ENCODE measurements around the gene LRIG3. TPM values are rescaled to one million over a fixed set of nuclear protein-coding genes. Genes with fewer than 3 reads are reported as not detected.

The LRIG3 gene
- total RNA-seq, 6 experiments from 2014 or later: 6.1 to 11.0 (median 6.8) TPM

- peak; percentile 3 for DNase-seq
- Mint-ChIP-seq H3K4me1 (ENCODE audit: low read depth) (peaks cover 9% of the 10 kb centered on the region), H3K36me3 (ENCODE audit: low read depth) (peaks cover 17% of the 10 kb centered on the region), H3K9me3 (no peaks in the 10 kb centered on the region), H3K27ac (no peak overlapping the region), H3K4me3 (no peak overlapping the region), H3K27me3 (ENCODE audit: insufficient read depth) (peaks cover 1% of the 10 kb centered on the region; the same call in 1 of the 2 replicates)
- no peak for TF ChIP-seq CTCF (IDR thresholded peaks at IDR 0.05)
These were observed 26.8 kb downstream of the LRIG3 start for GRCh38 chr12:58893495-58893894.

DNA sequence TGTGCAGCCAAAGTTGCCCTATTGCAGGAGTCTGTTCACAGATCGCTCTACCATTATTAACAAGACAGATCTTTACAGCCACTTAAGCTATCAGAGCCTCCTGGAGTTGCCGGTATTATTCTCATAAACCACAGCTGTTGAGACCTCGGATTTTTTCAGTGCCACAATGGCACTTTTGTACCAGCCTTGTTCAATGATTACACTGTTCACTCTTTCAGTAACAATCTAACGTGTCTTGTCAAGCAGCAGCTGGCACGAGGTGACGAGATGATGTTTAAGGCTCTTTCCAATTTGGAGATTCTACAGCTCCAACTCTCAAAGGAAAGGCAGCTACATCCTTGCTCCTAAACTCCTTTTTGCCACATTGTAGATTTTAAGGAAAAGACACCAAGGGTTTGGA, 30.7 kb downstream of the LRIG3 start:
- Mint-ChIP-seq H3K9me3 (no peaks in the 10 kb centered on the region), H3K36me3 (ENCODE audit: low read depth) (peaks cover 24% of the 10 kb centered on the region; the same call in 1 of the 2 replicates), H3K4me3 (no peak overlapping the region), H3K27ac (no peak overlapping the region), H3K27me3 (ENCODE audit: insufficient read depth) (no peaks in the 10 kb centered on the region), H3K4me1 (ENCODE audit: low read depth) (peaks cover 9% of the 10 kb centered on the region)
- no peak for TF ChIP-seq CTCF (IDR thresholded peaks at IDR 0.05)
- DNase-seq: no peak

DNA sequence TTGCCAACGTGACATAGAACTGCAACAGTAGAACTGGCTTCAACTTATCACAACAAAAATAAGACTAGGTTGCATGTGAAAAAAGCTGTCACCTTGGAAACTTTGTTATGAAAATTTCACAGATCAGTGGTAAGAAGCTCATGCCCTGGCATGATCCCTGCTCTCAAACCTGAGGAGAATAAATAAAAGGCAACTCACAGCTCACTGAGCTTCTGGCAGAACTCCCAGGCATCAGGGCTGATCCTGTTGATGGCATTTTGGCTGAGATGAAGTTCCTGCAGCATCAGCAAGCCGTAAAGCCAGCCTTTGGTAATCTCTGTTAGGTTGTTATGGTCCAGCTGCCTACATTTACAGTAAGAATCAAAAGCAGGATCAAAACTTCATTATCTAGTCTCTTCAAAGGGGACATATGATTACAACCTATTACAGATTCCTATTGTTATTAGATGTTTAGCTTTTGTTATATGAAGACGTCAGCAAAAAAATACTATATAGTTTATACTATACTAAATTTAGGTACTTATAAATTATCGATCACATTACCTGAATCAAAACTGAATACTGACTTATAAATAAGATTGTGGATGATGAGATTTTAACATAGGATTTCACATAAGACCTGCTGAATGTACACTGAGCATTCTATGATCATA, 32.0 kb downstream of the LRIG3 start:
- H3K9me3 Mint-ChIP-seq: no peaks in the 10 kb centered on the region
- H3K4me3 Mint-ChIP-seq: no peak overlapping the region
- H3K27ac Mint-ChIP-seq: no peak overlapping the region
- peaks cover 26% of the 10 kb centered on the region; the same call in 1 of the 2 replicates for H3K36me3 Mint-ChIP-seq (ENCODE audit: low read depth)
- peaks cover 2% of the 10 kb centered on the region for H3K4me1 Mint-ChIP-seq (ENCODE audit: low read depth)
- no peak for TF ChIP-seq CTCF (IDR thresholded peaks at IDR 0.05)
- DNase-seq: peak; percentile 53
- H3K27me3 Mint-ChIP-seq (ENCODE audit: insufficient read depth): no peaks in the 10 kb centered on the region

DNA sequence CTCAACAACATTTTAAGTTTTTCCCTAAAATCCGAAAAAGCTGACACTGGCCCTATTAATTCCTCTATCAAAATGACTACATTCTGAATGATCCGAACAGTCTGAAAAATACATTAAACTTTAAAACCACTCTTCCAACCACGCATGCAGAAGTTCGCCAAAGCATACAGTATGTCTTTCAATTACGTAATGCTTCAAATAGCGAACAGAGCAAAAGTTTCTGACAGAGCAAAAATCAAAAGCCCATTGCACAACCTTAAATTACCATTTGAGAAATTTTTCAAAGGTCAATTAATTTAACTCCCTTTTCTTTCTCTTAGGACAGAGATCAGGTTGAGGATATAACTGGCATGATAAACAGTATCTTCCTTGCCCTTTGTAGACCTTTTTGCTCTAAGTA, 33.2 kb downstream of the LRIG3 start:
- Mint-ChIP-seq H3K4me1 (ENCODE audit: low read depth) (no peaks in the 10 kb centered on the region), H3K27ac (no peak overlapping the region), H3K4me3 (no peak overlapping the region), H3K9me3 (no peaks in the 10 kb centered on the region), H3K36me3 (ENCODE audit: low read depth) (peaks cover 30% of the 10 kb centered on the region; the same call in 1 of the 2 replicates), H3K27me3 (ENCODE audit: insufficient read depth) (no peaks in the 10 kb centered on the region)
- no peak for TF ChIP-seq CTCF (IDR thresholded peaks at IDR 0.05)
- no peak for DNase-seq

GRCh38 chr12:58886474-58886873, 33.8 kb downstream of the LRIG3 start:
- Mint-ChIP-seq H3K36me3 (ENCODE audit: low read depth) (peaks cover 34% of the 10 kb centered on the region; the same call in 1 of the 2 replicates), H3K27me3 (ENCODE audit: insufficient read depth) (no peaks in the 10 kb centered on the region; the same call in 1 of the 2 replicates), H3K27ac (no peak overlapping the region), H3K4me3 (no peak overlapping the region), H3K9me3 (no peaks in the 10 kb centered on the region), H3K4me1 (ENCODE audit: low read depth) (no peaks in the 10 kb centered on the region)
- no peak for TF ChIP-seq CTCF (IDR thresholded peaks at IDR 0.05)
- DNase-seq: no peak

All from HFFc6 (cell line).